Ishikawa (cell line): ENCODE measurements around the gene MBNL3.

Source experiments
- CREB1 ChIP-seq: IDR thresholded peaks from 2 replicates; pipeline ENCODE4 v1.6.1; 2012; ENCODE audit warnings: low read depth
- EP300 ChIP-seq: IDR thresholded peaks from 2 replicates; pipeline ENCODE4 v1.6.1; 2012; ENCODE audit warnings: borderline replicate concordance
- TAF1 ChIP-seq: IDR thresholded peaks from 2 replicates; pipeline ENCODE4 v1.6.1; 2012; ENCODE audit warnings: low read depth, mild to moderate bottlenecking

GRCh38 chrX:132520213-132520612 lies 31.4 kb upstream of the MBNL3 start:
- TF ChIP-seq TAF1 (no peak), EP300 (no peak), CREB1 (no peak)
